HCT116 (cell line): ENCODE results near the gene GNS. TPM values are rescaled to one million over a fixed set of nuclear protein-coding genes. Genes with fewer than 3 reads are reported as not detected.

Experiments
- ATAC-seq: fragments of 200-7000 bp; cut with Tn5 transposase; 2 replicates; pipeline ENCODE4 v1.9.1; 2020; ENCODE audit warnings: mild to moderate bottlenecking, moderate library complexity
- BruUV-seq: library from RNA; stranded (reverse); fragments of 400-500 nt; replicated peaks from 2 replicates; lab custom pipeline; 2021; lab: Mats Ljungman, UMichigan
- CTCF ChIA-PET: fragments of 300-600 bp; sonication (Branson Sonifier 250); formaldehyde crosslinking; loops from one replicate; lab custom pipeline; 2021; ENCODE audit warnings: antibody characterized with exemption; lab: Charles Lee
- POLR2A ChIA-PET: fragments of 300-600, 350-600 bp; sonication (Branson Sonifier 250); formaldehyde crosslinking; loops from one replicate; lab custom pipeline; 2021; ENCODE audit warnings: antibody characterized with exemption; lab: Charles Lee
- RAD21 ChIA-PET, 2 experiments: fragments of 300-600 bp; sonication (Branson Sonifier 250); formaldehyde crosslinking; loops; one replicate each; lab custom pipeline; 2023; ENCODE audit warnings: low total read pairs in 2 of 2; ENCODE audit not compliant: uncharacterized antibody in 2 of 2, unreplicated experiment in 2 of 2, low non-redundant PET in 1 of 2; lab: Charles Lee
- DNase-seq: peaks from one replicate; pipeline ENCODE4 v3.0.0-alpha.2; 2010; ENCODE audit warnings: low read depth, low spot score
- H2AFZ ChIP-seq: fragments of 200-600 bp; shearing (Covaris generic), sonication (generic); 2 replicates; pipeline ENCODE4 v1.6.1; 2017; ENCODE audit warnings: low read depth, mixed run types, mixed read lengths, antibody characterized with exemption, low read length; ENCODE audit not compliant: poor library complexity, severe bottlenecking
- H3K27ac ChIP-seq: 2 replicates; pipeline ENCODE4 v1.5.1; 2012; ENCODE audit warnings: low read depth, low read length
- H3K27me3 ChIP-seq: fragments of 200-600 bp; sonication (generic); 2 replicates; pipeline ENCODE4 v1.6.1; 2016; ENCODE audit warnings: mixed run types, low read length, mixed read lengths; ENCODE audit not compliant: insufficient read depth
- H3K36me3 ChIP-seq, 2 experiments: fragments of 200-500 bp in 1 of 2; fragments of 200-600 bp in 1 of 2; sonication (Bioruptor generic) in 1 of 2; sonication (generic) in 1 of 2; 2 replicates each; pipeline versions ENCODE4 v1.5.1 to v1.6.1; 2014 to 2016; ENCODE audit warnings: low read length in 2 of 2, inconsistent platforms in 1 of 2, mixed read lengths in 1 of 2, mixed run types in 1 of 2; ENCODE audit not compliant: insufficient read depth in 2 of 2, control insufficient read depth in 1 of 2
- H3K4me1 ChIP-seq, 2 experiments: fragments of 200-600 bp in 1 of 2; sonication (generic) in 1 of 2; 2 replicates each; pipeline versions ENCODE4 v1.5.1 to v1.6.1; 2012 to 2017; ENCODE audit warnings: low read length in 2 of 2, inconsistent platforms in 1 of 2, mild to moderate bottlenecking in 1 of 2, mixed read lengths in 1 of 2, mixed run types in 1 of 2, moderate library complexity in 1 of 2; ENCODE audit not compliant: insufficient read depth in 2 of 2, control insufficient read depth in 1 of 2
- H3K4me2 ChIP-seq: fragments of 200-600 bp; sonication (generic); 2 replicates; pipeline ENCODE4 v1.6.1; 2017; ENCODE audit warnings: mixed run types, low read length, mixed read lengths
- H3K4me3 ChIP-seq, 2 experiments: fragments of 200-600 bp in 1 of 2; sonication (generic) in 1 of 2; replicated peaks in 1 of 2; 2 replicates each; pipeline ENCODE4 v1.5.1; 2011 to 2016; ENCODE audit warnings: low read length in 2 of 2, control low read depth in 1 of 2, low read depth in 1 of 2, mild to moderate bottlenecking in 1 of 2, mixed read lengths in 1 of 2, mixed run types in 1 of 2
- H3K79me2 ChIP-seq: fragments of 200-600 bp; sonication (generic); 2 replicates; pipeline ENCODE4 v1.6.1; 2017; ENCODE audit warnings: mild to moderate bottlenecking, mixed run types, low read length, moderate library complexity, mixed read lengths; ENCODE audit not compliant: insufficient read depth
- H3K9ac ChIP-seq: fragments of 200-600 bp; sonication (generic); 2 replicates; pipeline ENCODE4 v1.6.1; 2016; ENCODE audit warnings: low read length, mixed read lengths
- H3K9me2 ChIP-seq: fragments of 200-600 bp; sonication (generic), shearing (Covaris generic); 2 replicates; pipeline ENCODE4 v1.6.1; 2017; ENCODE audit warnings: mixed run types, mild to moderate bottlenecking, moderate library complexity; ENCODE audit not compliant: insufficient read depth
- H3K9me3 ChIP-seq, 2 experiments: fragments of 200-500 bp in 1 of 2; fragments of 200-600 bp in 1 of 2; sonication (Bioruptor generic) in 1 of 2; sonication (generic) in 1 of 2; 2 replicates each; pipeline ENCODE4 v1.6.1; 2014 to 2017; ENCODE audit warnings: low read length in 2 of 2, mixed read lengths in 2 of 2, inconsistent platforms in 1 of 2, low read depth in 1 of 2, mild to moderate bottlenecking in 1 of 2, mixed run types in 1 of 2, moderate library complexity in 1 of 2; ENCODE audit not compliant: control insufficient read depth in 1 of 2, insufficient read depth in 1 of 2
- H4K20me1 ChIP-seq: fragments of 200-600 bp; sonication (generic), shearing (Covaris generic); 2 replicates; pipeline ENCODE4 v1.6.1; 2017; ENCODE audit warnings: mixed run types, mild to moderate bottlenecking, moderate library complexity; ENCODE audit not compliant: insufficient read depth
- CBX3 ChIP-seq: IDR thresholded peaks from 2 replicates; pipeline ENCODE4 v1.6.1; 2012; ENCODE audit warnings: low read depth
- CEBPB ChIP-seq: IDR thresholded peaks from 2 replicates; pipeline ENCODE4 v1.6.1; 2012; ENCODE audit warnings: low read depth
- CTCF ChIP-seq, 3 experiments: fragments of 200-600 bp in 1 of 3; sonication (generic) in 1 of 3; IDR thresholded peaks in 2 of 3; conservative IDR thresholded peaks in 1 of 3; 2 replicates each; pipeline ENCODE4 v1.5.1; 2012 to 2017; ENCODE audit warnings: low read depth in 2 of 3, low read length in 2 of 3, antibody characterized with exemption in 1 of 3, borderline replicate concordance in 1 of 3, control low read depth in 1 of 3, mild to moderate bottlenecking in 1 of 3, mixed read lengths in 1 of 3, mixed run types in 1 of 3, moderate library complexity in 1 of 3; ENCODE audit not compliant: insufficient read depth in 1 of 3
- EZH2 ChIP-seq: fragments of 200-600 bp; sonication (generic); IDR thresholded peaks from 2 replicates; pipeline ENCODE4 v1.6.1; 2017; ENCODE audit warnings: antibody characterized with exemption, mixed run types
- EZH2phosphoT487 ChIP-seq: fragments of 200-600 bp; IDR thresholded peaks from 2 replicates; pipeline ENCODE4 v1.6.1; 2018; ENCODE audit warnings: antibody characterized with exemption, borderline replicate concordance
- FOSL1 ChIP-seq: IDR thresholded peaks from 2 replicates; pipeline ENCODE4 v1.6.1; 2012; ENCODE audit warnings: low read depth
- JUND ChIP-seq: IDR thresholded peaks from 2 replicates; pipeline ENCODE4 v1.6.1; 2012
- MAX ChIP-seq: IDR thresholded peaks from 2 replicates; pipeline ENCODE4 v1.6.1; 2012
- POLR2A ChIP-seq: IDR thresholded peaks from 2 replicates; pipeline ENCODE4 v1.7.0; 2011; ENCODE audit warnings: borderline replicate concordance; ENCODE audit not compliant: insufficient read depth, insufficient read length; ENCODE audit errors: extremely low read depth
- POLR2AphosphoS5 ChIP-seq: IDR thresholded peaks from 2 replicates; pipeline ENCODE4 v1.6.1; 2011; ENCODE audit warnings: mild to moderate bottlenecking, low read depth, low read length, moderate library complexity
- RAD21 ChIP-seq: IDR thresholded peaks from 2 replicates; pipeline ENCODE4 v1.6.1; 2012; ENCODE audit warnings: low read depth, mild to moderate bottlenecking
- REST ChIP-seq: IDR thresholded peaks from 2 replicates; pipeline ENCODE4 v1.6.1; 2012; ENCODE audit warnings: low read depth
- SIN3A ChIP-seq: IDR thresholded peaks from 2 replicates; pipeline ENCODE4 v1.6.1; 2012; ENCODE audit warnings: low read depth
- SP1 ChIP-seq: IDR thresholded peaks from 2 replicates; pipeline ENCODE4 v1.6.1; 2012; ENCODE audit warnings: low read depth
- SRF ChIP-seq: IDR thresholded peaks from 2 replicates; pipeline ENCODE4 v1.6.1; 2012; ENCODE audit warnings: low read depth
- TCF7L2 ChIP-seq: IDR thresholded peaks from 2 replicates; pipeline ENCODE4 v1.7.0; 2011; ENCODE audit warnings: borderline replicate concordance, inconsistent platforms; ENCODE audit not compliant: insufficient read depth, insufficient read length; ENCODE audit errors: extremely low read depth
- ZBTB33 ChIP-seq: IDR thresholded peaks from 2 replicates; pipeline ENCODE4 v1.6.1; 2011; ENCODE audit warnings: mild to moderate bottlenecking, low read length, moderate library complexity; ENCODE audit not compliant: insufficient replicate concordance; ENCODE audit errors: extremely low read depth
- ZFX ChIP-seq: fragments of 450-650 bp; IDR thresholded peaks from 2 replicates; pipeline ENCODE4 v1.6.1; 2017
- ZNF274 ChIP-seq: fragments of 200-500 bp; sonication (Bioruptor generic); IDR thresholded peaks from 2 replicates; pipeline ENCODE4 v1.6.1; 2014; ENCODE audit warnings: mild to moderate bottlenecking, low read depth, low read length, inconsistent platforms
- intact Hi-C: fragments of 100-400 bp; cut with micrococcal nuclease; formaldehyde crosslinking; loops from 2 replicates; pipeline ENCODE4 v1.10.0; 2022
- total RNA-seq: library from RNA; stranded (reverse); gene quantifications from one replicate; pipeline ENCODE4 v1.2.1, GENCODE V29; 2021; ENCODE audit not compliant: unreplicated experiment

GNS gene
- total RNA-seq, 1 experiment from 2014 or later, result 45.7 TPM

GRCh38 chr12:64744422-64745258, 14.6 kb downstream of the GNS start:
- Histone ChIP-seq H3K79me2 (no peaks in the 10 kb centered on the region), H3K27me3 (no peaks in the 10 kb centered on the region), H3K9me3 (no peaks in the 10 kb centered on the region), H3K4me1 (0 out of 4 replicates have a peak, but pooled peaks cover 0 to 8% of the 10 kb centered on the region in 2 experiments), H3K4me2 (peak overlapping the region; percentile 8; the same call in 1 of the 2 replicates), H2AFZ (no peak overlapping the region), H3K4me3 (no peak overlapping the region), H3K27ac (no peak overlapping the region), H3K9ac (no peak overlapping the region), H3K36me3 (peaks cover 4 to 5% of the 10 kb centered on the region in 2 experiments; a peak in 2 of 4 replicates), H3K9me2 (no peaks in the 10 kb centered on the region), H4K20me1 (no peaks in the 10 kb centered on the region)
- DNase-seq, result no peak
- POLR2A ChIA-PET, result no interaction called here
- TF ChIP-seq SIN3A (no peak), RAD21 (no peak), CBX3 (no peak), ZFX (no peak), EZH2 (no peak), TCF7L2 (no peak), POLR2AphosphoS5 (no peak), CEBPB (no peak), ZBTB33 (no peak), REST (no peak), CTCF (IDR thresholded peaks at IDR 0.05 in 2 of 3, conservative IDR thresholded peaks at IDR 0.05 in 1 of 3; ENCODE audit: borderline replicate concordance in 1 of 3, insufficient read depth in 1 of 3, low read depth in 2 of 3, low read length in 2 of 3) (no peak), JUND (no peak), POLR2A (no peak), EZH2phosphoT487 (no peak), SRF (no peak), SP1 (no peak), FOSL1 (no peak), ZNF274 (no peak), MAX (no peak)
- CTCF ChIA-PET, result no interaction called here
- BruUV-seq, result no TSS peak
- no peak for ATAC-seq
- intact Hi-C loops, result no loop called here
- RAD21 ChIA-PET, result no interaction called here
